GM12878 (cell line): ENCODE results near the gene DCP1B. TPM values are rescaled to one million over a fixed set of nuclear protein-coding genes. Genes with fewer than 3 reads are reported as not detected.

Experiments
- ATAC-seq: fragments of 200-7000 bp; cut with Tn5 transposase; 3 replicates; pipeline ENCODE4 v1.9.1; 2020; ENCODE audit warnings: mild to moderate bottlenecking, moderate library complexity
- BruUV-seq: library from RNA; stranded (reverse); fragments of 400-500 nt; replicated peaks from 2 replicates; lab custom pipeline; 2021; lab: Mats Ljungman, UMichigan
- CTCF ChIA-PET: fragments of 300-600 bp; sonication (Branson Sonifier 250); formaldehyde crosslinking; extraction: SDS; loops from one replicate; lab custom pipeline; 2021; ENCODE audit warnings: inconsistent platforms; lab: Yijun Ruan, JAX
- POLR2A ChIA-PET: fragments of 350-600 bp; formaldehyde crosslinking; extraction: SDS; loops from one replicate; lab custom pipeline; 2021; ENCODE audit warnings: inconsistent platforms; lab: Charles Lee
- RAD21 ChIA-PET: fragments of 300-600 bp; sonication (Branson Sonifier 250); formaldehyde crosslinking; loops from one replicate; lab custom pipeline; 2023; ENCODE audit warnings: antibody characterized with exemption; ENCODE audit not compliant: unreplicated experiment; lab: Charles Lee
- SMC1A ChIA-PET: fragments of 300-600 bp; sonication (Branson Sonifier 250); formaldehyde crosslinking; loops from one replicate; lab custom pipeline; 2023; ENCODE audit not compliant: unreplicated experiment, uncharacterized antibody; lab: Charles Lee
- DNase-seq: peaks from one replicate; pipeline ENCODE4 v3.0.0-alpha.2; 2011; ENCODE audit warnings: low read depth, low spot score
- FAIRE-seq: peaks from 3 replicates; lab custom pipeline; 2011; peaks lifted over from hg19 to GRCh38; lab: Jason Lieb, UNC
- H2AFZ ChIP-seq: 2 replicates; pipeline ENCODE4 v1.6.0; 2011; ENCODE audit warnings: low read depth, low read length, control low read depth; ENCODE audit not compliant: control insufficient read depth
- H3K27ac ChIP-seq: 2 replicates; pipeline ENCODE4 v1.5.1; 2011; ENCODE audit warnings: control low read depth; ENCODE audit not compliant: control insufficient read depth, insufficient read depth
- H3K27me3 ChIP-seq, 2 experiments: replicated peaks in 1 of 2; 2 replicates each; pipeline versions ENCODE4 v1.6.0 to v1.6.1; 2011; ENCODE audit warnings: low read length in 1 of 2; ENCODE audit not compliant: control insufficient read depth in 2 of 2, insufficient read depth in 2 of 2
- H3K36me3 ChIP-seq, 2 experiments: 2 replicates each; pipeline ENCODE4 v1.5.1; 2011; ENCODE audit warnings: low read length in 1 of 2; ENCODE audit not compliant: control insufficient read depth in 2 of 2, insufficient read depth in 2 of 2
- H3K4me1 ChIP-seq: 2 replicates; pipeline ENCODE4 v1.6.1; 2011; ENCODE audit warnings: mild to moderate bottlenecking, low read length, moderate library complexity, mixed read lengths; ENCODE audit not compliant: control insufficient read depth, insufficient read depth
- H3K4me2 ChIP-seq: 2 replicates; pipeline ENCODE4 v1.6.0; 2011; ENCODE audit warnings: control low read depth; ENCODE audit not compliant: control insufficient read depth, insufficient read depth
- H3K4me3 ChIP-seq: fragments of 200-600 bp; sonication (generic); 2 replicates; pipeline ENCODE4 v1.5.1; 2016
- H3K79me2 ChIP-seq: 2 replicates; pipeline ENCODE4 v1.6.0; 2011; ENCODE audit warnings: low read length; ENCODE audit not compliant: control insufficient read depth, insufficient read depth
- H3K9ac ChIP-seq: 2 replicates; pipeline ENCODE4 v1.8.0; 2011; ENCODE audit warnings: low read length, control low read depth, mixed read lengths; ENCODE audit not compliant: control insufficient read depth, insufficient read depth
- H3K9me3 ChIP-seq: replicated peaks from 3 replicates; pipeline ENCODE4 v1.5.1; 2011; ENCODE audit warnings: mild to moderate bottlenecking, low read length; ENCODE audit not compliant: control insufficient read depth, insufficient read depth
- H4K20me1 ChIP-seq: 2 replicates; pipeline ENCODE4 v1.6.0; 2011; ENCODE audit not compliant: control insufficient read depth, insufficient read depth
- ATF7 ChIP-seq: fragments of 450-650 bp; IDR thresholded peaks from 2 replicates; pipeline ENCODE4 v1.6.1; 2016; ENCODE audit warnings: low read depth, mild to moderate bottlenecking
- BMI1 ChIP-seq: fragments of 450-650 bp; IDR thresholded peaks from 2 replicates; pipeline ENCODE4 v1.6.1; 2016; ENCODE audit warnings: mild to moderate bottlenecking, moderate library complexity, borderline replicate concordance
- CBFB ChIP-seq: IDR thresholded peaks from 2 replicates; pipeline ENCODE4 v1.6.1; 2016; ENCODE audit warnings: antibody characterized with exemption, low read depth
- CBX5 ChIP-seq: sonication (generic); IDR thresholded peaks from 2 replicates; pipeline ENCODE4 v1.6.1; 2016; ENCODE audit warnings: low read depth, moderate library complexity, mild to moderate bottlenecking, inconsistent platforms
- CREM ChIP-seq: IDR thresholded peaks from 2 replicates; pipeline ENCODE4 v1.6.1; 2014; ENCODE audit warnings: antibody characterized with exemption, low read depth
- JUNB ChIP-seq: IDR thresholded peaks from 2 replicates; pipeline ENCODE4 v1.6.1; 2016; ENCODE audit warnings: antibody characterized with exemption, mild to moderate bottlenecking
- POLR2AphosphoS2 ChIP-seq: IDR thresholded peaks from 2 replicates; pipeline ENCODE4 v1.6.1; 2011; ENCODE audit warnings: low read depth, mild to moderate bottlenecking, low read length, improper control_type of control experiment, moderate library complexity
- RUNX3 ChIP-seq: IDR thresholded peaks from 2 replicates; pipeline ENCODE4 v1.6.1; 2012; ENCODE audit warnings: low read length, inconsistent platforms
- WRNIP1 ChIP-seq: IDR thresholded peaks from 2 replicates; pipeline ENCODE4 v1.6.1; 2011; ENCODE audit warnings: low read depth, low read length, improper control_type of control experiment, borderline replicate concordance
- YBX1 ChIP-seq: fragments of 450-650 bp; IDR thresholded peaks from 2 replicates; pipeline ENCODE4 v1.6.1; 2016; ENCODE audit warnings: antibody characterized with exemption
- ZNF274 ChIP-seq: IDR thresholded peaks from one replicate; pipeline ENCODE4 v1.8.0; 2011; ENCODE audit not compliant: insufficient read length, insufficient read depth
- WGBS: methylation state at CpG from one replicate; pipeline ENCODE4 v1.1.6; 2016; ENCODE audit warnings: low lambda C conversion rate; ENCODE audit not compliant: insufficient replicate concordance, insufficient coverage; ENCODE audit errors: missing lambda C conversion rate; 5-methylcytosine and 5-hydroxymethylcytosine counted together
- in situ Hi-C: fragments of 300-500 bp; cut with MboI; formaldehyde crosslinking; loops from 9 replicates; pipeline ENCODE4 v1.14.3; 2018; ENCODE audit warnings: mixed read lengths
- intact Hi-C: fragments of 100-400 bp; cut with micrococcal nuclease; formaldehyde crosslinking; loops from one replicate; pipeline ENCODE4 v1.14.2; 2022; ENCODE audit not compliant: unreplicated experiment
- polyA plus RNA-seq, 11 experiments: library from polyadenylated mRNA; depleted of rRNA in 4 of 11; unstranded in 6 of 11; stranded (reverse) in 5 of 11; fragments of >200 nt; fragmentation: Nextera tagmentation in 4 of 11; fragmentation: Illumina TruSeq in 1 of 11; extraction: Ambion mirVana in 4 of 11; extraction: Trizol in 1 of 11; gene quantifications; 1 replicate in 1 of 11; 2 replicates in 10 of 11; pipeline versions ENCODE4 v1.2.1 to v1.2.3, GENCODE V29; 2011 to 2016; ENCODE audit warnings: inconsistent platforms in 2 of 11, missing spikeins in 2 of 11, low read depth in 1 of 11
- total RNA-seq, 4 experiments: library from RNA; depleted of rRNA in 3 of 4; stranded (reverse); fragments of >200 nt in 3 of 4; fragmentation: Illumina TruSeq in 1 of 4; extraction: Trizol in 1 of 4; gene quantifications; 2 replicates each; pipeline versions ENCODE4 v1.2.1 to v1.2.3, GENCODE V29; 2013 to 2021
- TF ChIP-seq, protein P1 (sequence below): IDR thresholded peaks from 2 replicates; pipeline ENCODE4 v1.6.1; 2011; ENCODE audit warnings: low read depth, low read length, improper control_type of control experiment, borderline replicate concordance
- TF ChIP-seq, protein P2 (sequence below): IDR thresholded peaks from 2 replicates; pipeline ENCODE4 v1.6.1; 2012; ENCODE audit warnings: low read depth, low read length, improper control_type of control experiment

DCP1B gene
- total and polyA plus RNA-seq, 10 of the 15 experiments (the other 5 are each of a cell fraction or from before 2014, with no cell fraction given): 1.3 to 23.4 (median 15.3) TPM

DNA sequence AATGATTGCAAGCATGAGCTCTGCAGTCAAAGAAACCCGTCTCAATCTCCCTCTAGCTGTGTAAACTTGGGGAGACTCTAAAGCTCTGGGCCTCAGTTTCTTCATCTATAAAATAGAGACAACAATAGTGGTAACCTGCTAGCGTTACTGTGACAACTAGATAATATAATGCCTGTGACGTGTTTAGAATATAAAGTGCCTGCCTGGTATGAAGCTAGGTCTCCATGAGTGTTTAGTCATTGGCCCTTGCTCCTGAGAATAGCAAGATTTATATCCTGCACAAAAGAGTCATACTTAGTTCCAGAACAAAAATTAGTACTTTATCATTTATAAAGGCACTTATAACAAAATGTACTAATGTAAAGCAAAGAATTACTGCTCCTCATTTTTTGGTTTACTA lies 8.8 kb upstream of the DCP1B start:
- ChIA-PET RAD21 (interaction anchor here (0.6 kb wide), 1 partner anchor 610 kb away, joined by 3 read pairs; no protein-coding TSS in a partner anchor), POLR2A (no interaction called here)
- WGBS: 54% methylated on average over 3 of the region's 3 CpGs

More for the DNA sequence above, 8.8 kb upstream of the DCP1B start:
- no peak for DNase-seq
- ChIA-PET SMC1A (interaction anchor here (0.9 kb wide), 1 partner anchor 359 kb away, joined by 3 read pairs; no protein-coding TSS in a partner anchor), CTCF (interaction anchor here (0.6 to 1.4 kb wide), 3 partner anchors 8 to 1610 kb away, joined by 3 to 4 read pairs (median 4); no protein-coding TSS in a partner anchor)
- intact Hi-C loops (no loop called here), in situ Hi-C loops (no loop called here)
- H3K27me3 ChIP-seq: no peaks in the 10 kb centered on the region
- no peak overlapping the region for H3K4me3 ChIP-seq
- H3K4me1 ChIP-seq: no peaks in the 10 kb centered on the region; the same call in 1 of the 2 replicates
- TF ChIP-seq POLR2AphosphoS2 (no peak), JUNB (no peak), ZNF274 (no peak), CREM (no peak), ATF7 (no peak), CBX5 (no peak), WRNIP1 (no peak), RUNX3 (no peak), BMI1 (no peak), YBX1 (no peak), CBFB (no peak)
- TF ChIP-seq, protein P1, sequence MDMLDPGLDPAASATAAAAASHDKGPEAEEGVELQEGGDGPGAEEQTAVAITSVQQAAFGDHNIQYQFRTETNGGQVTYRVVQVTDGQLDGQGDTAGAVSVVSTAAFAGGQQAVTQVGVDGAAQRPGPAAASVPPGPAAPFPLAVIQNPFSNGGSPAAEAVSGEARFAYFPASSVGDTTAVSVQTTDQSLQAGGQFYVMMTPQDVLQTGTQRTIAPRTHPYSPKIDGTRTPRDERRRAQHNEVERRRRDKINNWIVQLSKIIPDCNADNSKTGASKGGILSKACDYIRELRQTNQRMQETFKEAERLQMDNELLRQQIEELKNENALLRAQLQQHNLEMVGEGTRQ: no peak
- TF ChIP-seq, protein P2, sequence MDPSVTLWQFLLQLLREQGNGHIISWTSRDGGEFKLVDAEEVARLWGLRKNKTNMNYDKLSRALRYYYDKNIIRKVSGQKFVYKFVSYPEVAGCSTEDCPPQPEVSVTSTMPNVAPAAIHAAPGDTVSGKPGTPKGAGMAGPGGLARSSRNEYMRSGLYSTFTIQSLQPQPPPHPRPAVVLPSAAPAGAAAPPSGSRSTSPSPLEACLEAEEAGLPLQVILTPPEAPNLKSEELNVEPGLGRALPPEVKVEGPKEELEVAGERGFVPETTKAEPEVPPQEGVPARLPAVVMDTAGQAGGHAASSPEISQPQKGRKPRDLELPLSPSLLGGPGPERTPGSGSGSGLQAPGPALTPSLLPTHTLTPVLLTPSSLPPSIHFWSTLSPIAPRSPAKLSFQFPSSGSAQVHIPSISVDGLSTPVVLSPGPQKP: no peak
- H4K20me1 ChIP-seq: no peaks in the 10 kb centered on the region
- no peak for ATAC-seq
- no peak for FAIRE-seq
- H3K4me2 ChIP-seq: no peak overlapping the region
- H2AFZ ChIP-seq: no peak overlapping the region
- no peaks in the 10 kb centered on the region for H3K36me3 ChIP-seq
- H3K79me2 ChIP-seq: no peaks in the 10 kb centered on the region
- BruUV-seq: no TSS peak
- no peaks in the 10 kb centered on the region for H3K9me3 ChIP-seq
- H3K9ac ChIP-seq: no peak overlapping the region
- no peak overlapping the region for H3K27ac ChIP-seq
